Neural progenitor cell (in vitro differentiated cells): ENCODE results near the gene ZNF232.

Experiments used
- CTCF ChIP-seq: fragments of 200-600 bp; sonication (generic); IDR thresholded peaks from 2 replicates; pipeline ENCODE4 v1.5.1; 2017; ENCODE audit warnings: antibody characterized with exemption, mild to moderate bottlenecking
- EZH2 ChIP-seq: fragments of 200-600 bp; sonication (generic); IDR thresholded peaks from 2 replicates; pipeline ENCODE4 v1.6.1; 2017; ENCODE audit warnings: antibody characterized with exemption, mild to moderate bottlenecking, moderate library complexity

- TF ChIP-seq CTCF (no peak), EZH2 (no peak)
These were observed 43.4 kb downstream of the ZNF232 start for GRCh38 chr17:5068236-5068635.
